ENCODE data around the gene PLA2G3. TPM values are rescaled to one million over a fixed set of nuclear protein-coding genes. Genes with fewer than 3 reads are reported as not detected.

The PLA2G3 gene
- total and polyA plus RNA-seq, 2 donors (not counting 3 experiments of a cell fraction or from before 2014, with no cell fraction given), result 0.75 to 0.84 TPM

DNA sequence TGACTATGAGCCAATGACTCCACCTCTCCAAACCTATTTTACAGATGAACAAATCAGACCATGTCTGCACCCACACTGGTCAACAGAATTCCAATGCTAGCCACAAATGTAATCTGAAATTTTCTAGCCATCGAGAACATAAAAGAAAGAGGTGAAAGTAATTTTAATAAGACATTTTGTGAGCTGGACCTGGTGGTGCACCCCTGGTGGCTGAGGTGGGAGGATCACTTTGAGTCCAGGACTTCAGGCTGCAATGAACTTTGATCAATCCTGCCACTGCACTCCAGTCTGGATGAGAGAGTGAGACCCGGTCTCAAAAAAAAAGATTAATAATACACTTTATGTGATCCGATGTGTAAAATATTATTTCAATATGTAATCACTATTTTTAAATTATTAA, 10.3 kb upstream of the PLA2G3 start:
- no peaks in the 10 kb centered on the region for H3K27me3 ChIP-seq (ENCODE audit: control insufficient read depth in 2 of 2, insufficient read depth in 2 of 2, low read length in 2 of 2)
- no peak for DNase-seq (ENCODE audit: low read depth, low spot score)
- H3K4me2 ChIP-seq (ENCODE audit: insufficient read depth, low read length), result no peak overlapping the region
- no peak overlapping the region for H2AFZ ChIP-seq (ENCODE audit: low read depth, low read length)
- TF ChIP-seq EZH2 (IDR thresholded peaks at IDR 0.05; ENCODE audit: borderline replicate concordance, low read depth, low read length, severe bottlenecking), result no peak
- TF ChIP-seq, protein P1, sequence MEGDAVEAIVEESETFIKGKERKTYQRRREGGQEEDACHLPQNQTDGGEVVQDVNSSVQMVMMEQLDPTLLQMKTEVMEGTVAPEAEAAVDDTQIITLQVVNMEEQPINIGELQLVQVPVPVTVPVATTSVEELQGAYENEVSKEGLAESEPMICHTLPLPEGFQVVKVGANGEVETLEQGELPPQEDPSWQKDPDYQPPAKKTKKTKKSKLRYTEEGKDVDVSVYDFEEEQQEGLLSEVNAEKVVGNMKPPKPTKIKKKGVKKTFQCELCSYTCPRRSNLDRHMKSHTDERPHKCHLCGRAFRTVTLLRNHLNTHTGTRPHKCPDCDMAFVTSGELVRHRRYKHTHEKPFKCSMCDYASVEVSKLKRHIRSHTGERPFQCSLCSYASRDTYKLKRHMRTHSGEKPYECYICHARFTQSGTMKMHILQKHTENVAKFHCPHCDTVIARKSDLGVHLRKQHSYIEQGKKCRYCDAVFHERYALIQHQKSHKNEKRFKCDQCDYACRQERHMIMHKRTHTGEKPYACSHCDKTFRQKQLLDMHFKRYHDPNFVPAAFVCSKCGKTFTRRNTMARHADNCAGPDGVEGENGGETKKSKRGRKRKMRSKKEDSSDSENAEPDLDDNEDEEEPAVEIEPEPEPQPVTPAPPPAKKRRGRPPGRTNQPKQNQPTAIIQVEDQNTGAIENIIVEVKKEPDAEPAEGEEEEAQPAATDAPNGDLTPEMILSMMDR (IDR thresholded peaks at IDR 0.05; ENCODE audit: extremely low read depth in 1 of 2, insufficient read depth in 1 of 2, low read depth in 1 of 2, low read length in 2 of 2), result peak; percentile 21 to 39
- H3K4me1 ChIP-seq (ENCODE audit: control insufficient read depth, extremely low read depth, insufficient read depth, low read length), result peaks cover 16% of the 10 kb centered on the region
- H3K27ac ChIP-seq (ENCODE audit: insufficient read depth, low read depth, low read length), result no peak overlapping the region
- H3K79me2 ChIP-seq (ENCODE audit: control insufficient read depth, insufficient read depth, low read length), result no peaks in the 10 kb centered on the region
- H3K9ac ChIP-seq (replicated peaks; ENCODE audit: extremely low read depth, insufficient read depth, low read length), result no peak overlapping the region
- no peak overlapping the region for H3K4me3 ChIP-seq (replicated peaks in 1 of 3; ENCODE audit: insufficient read depth in 1 of 3, low read depth in 1 of 3, low read length in 3 of 3)
- BruUV-seq (replicated peaks), result no TSS peak
- H3K36me3 ChIP-seq (ENCODE audit: control insufficient read depth in 2 of 2, extremely low read depth in 1 of 2, insufficient read depth in 2 of 2, low read length in 2 of 2), result no peaks in the 10 kb centered on the region
- dilution Hi-C loops (cut with MboI; ENCODE audit: extremely low pct_ligation_motif_present, low sequenced_read_pairs), result no loop called here
- ChIA-PET CTCF (interaction anchor here (0.7 to 17.9 kb wide), 10 partner anchors 10 to 204 kb away, joined by 3 to 231 read pairs (median 6); partner anchors contain the start of genes LIMK2, PLA2G3, RNF185 and SELENOM), POLR2A (no interaction called here)
- intact Hi-C loops (cut with micrococcal nuclease), result no loop called here
- FAIRE-seq, result no peak
- H3K9me3 ChIP-seq (replicated peaks; ENCODE audit: control insufficient read depth, insufficient read depth, low read length), result no peaks in the 10 kb centered on the region
- no peaks in the 10 kb centered on the region for H3K9me1 ChIP-seq (replicated peaks; ENCODE audit: control insufficient read depth, extremely low read depth, insufficient read depth, low read length)
- no peaks in the 10 kb centered on the region for H4K20me1 ChIP-seq (replicated peaks; ENCODE audit: control insufficient read depth, extremely low read depth, insufficient read depth, low read length)

GRCh38 chr22:31148953-31149627, 8.8 kb upstream of the PLA2G3 start:
- H3K9ac ChIP-seq (replicated peaks; ENCODE audit: extremely low read depth, insufficient read depth, low read length), result peak overlapping the region; percentile 40
- FAIRE-seq (peak; percentile 96), DNase-seq (ENCODE audit: low read depth, low spot score) (peak; percentile 84)
- H3K36me3 ChIP-seq (ENCODE audit: control insufficient read depth in 2 of 2, extremely low read depth in 1 of 2, insufficient read depth in 2 of 2, low read length in 2 of 2), result no peaks in the 10 kb centered on the region
- H3K27me3 ChIP-seq (ENCODE audit: control insufficient read depth in 2 of 2, insufficient read depth in 2 of 2, low read length in 2 of 2), result no peaks in the 10 kb centered on the region
- H2AFZ ChIP-seq (ENCODE audit: low read depth, low read length), result peak overlapping the region; percentile 73
- peak overlapping the region; percentile 57 for H3K4me2 ChIP-seq (ENCODE audit: insufficient read depth, low read length)
- no peak overlapping the region for H3K4me3 ChIP-seq (replicated peaks in 1 of 3; ENCODE audit: insufficient read depth in 1 of 3, low read depth in 1 of 3, low read length in 3 of 3)
- H3K4me1 ChIP-seq (ENCODE audit: control insufficient read depth, extremely low read depth, insufficient read depth, low read length), result peaks cover 8% of the 10 kb centered on the region
- no peaks in the 10 kb centered on the region for H3K9me1 ChIP-seq (replicated peaks; ENCODE audit: control insufficient read depth, extremely low read depth, insufficient read depth, low read length)
- ChIA-PET POLR2A (interaction anchor here (1.3 kb wide), 1 partner anchor 9 kb away, joined by 5 read pairs; the partner anchor contains the start of gene PLA2G3), CTCF (interaction anchor here (0.7 to 17.9 kb wide), 32 partner anchors 8 to 386 kb away, joined by 3 to 231 read pairs (median 6); partner anchors contain the start of genes LIMK2, MORC2, PLA2G3 and RNF185)
- no peaks in the 10 kb centered on the region for H3K79me2 ChIP-seq (ENCODE audit: control insufficient read depth, insufficient read depth, low read length)
- no peaks in the 10 kb centered on the region for H3K9me3 ChIP-seq (replicated peaks; ENCODE audit: control insufficient read depth, insufficient read depth, low read length)
- intact Hi-C loops (cut with micrococcal nuclease) (loop anchor here (1.0 to 5.0 kb wide), 7 partner anchors 42 to 386 kb away; partner anchors contain the start of genes MORC2, SELENOM and TUG1), dilution Hi-C loops (cut with MboI; ENCODE audit: extremely low pct_ligation_motif_present, low sequenced_read_pairs) (no loop called here)
- no TSS peak for BruUV-seq (replicated peaks)
- no peaks in the 10 kb centered on the region for H4K20me1 ChIP-seq (replicated peaks; ENCODE audit: control insufficient read depth, extremely low read depth, insufficient read depth, low read length)
- peak overlapping the region; percentile 62 for H3K27ac ChIP-seq (ENCODE audit: insufficient read depth, low read depth, low read length)
- TF ChIP-seq FOS (IDR thresholded peaks at IDR 0.05; ENCODE audit: borderline replicate concordance, insufficient read depth, low read length), result no peak
- TF ChIP-seq, protein P1 (IDR thresholded peaks at IDR 0.05; ENCODE audit: extremely low read depth in 1 of 2, insufficient read depth in 1 of 2, low read depth in 1 of 2, low read length in 2 of 2), result peak; percentile 97 to 99
